GM21529 (cell line): ENCODE data around the gene IL10RB.
A peak's percentile ranks its signal among the peaks of the same experiment; 100 is the strongest.
"Not testable (repeated sequence)": the region's sequence is repeated elsewhere in the genome, so short reads cannot be mapped to it uniquely, and the experiment has no call there.

Experiments
- ATAC-seq: cut with Tn5 transposase; IDR thresholded peaks from one replicate; pipeline ENCODE4 v1.9.1; 2021; ENCODE audit not compliant: unreplicated experiment

Gene IL10RB

DNA sequence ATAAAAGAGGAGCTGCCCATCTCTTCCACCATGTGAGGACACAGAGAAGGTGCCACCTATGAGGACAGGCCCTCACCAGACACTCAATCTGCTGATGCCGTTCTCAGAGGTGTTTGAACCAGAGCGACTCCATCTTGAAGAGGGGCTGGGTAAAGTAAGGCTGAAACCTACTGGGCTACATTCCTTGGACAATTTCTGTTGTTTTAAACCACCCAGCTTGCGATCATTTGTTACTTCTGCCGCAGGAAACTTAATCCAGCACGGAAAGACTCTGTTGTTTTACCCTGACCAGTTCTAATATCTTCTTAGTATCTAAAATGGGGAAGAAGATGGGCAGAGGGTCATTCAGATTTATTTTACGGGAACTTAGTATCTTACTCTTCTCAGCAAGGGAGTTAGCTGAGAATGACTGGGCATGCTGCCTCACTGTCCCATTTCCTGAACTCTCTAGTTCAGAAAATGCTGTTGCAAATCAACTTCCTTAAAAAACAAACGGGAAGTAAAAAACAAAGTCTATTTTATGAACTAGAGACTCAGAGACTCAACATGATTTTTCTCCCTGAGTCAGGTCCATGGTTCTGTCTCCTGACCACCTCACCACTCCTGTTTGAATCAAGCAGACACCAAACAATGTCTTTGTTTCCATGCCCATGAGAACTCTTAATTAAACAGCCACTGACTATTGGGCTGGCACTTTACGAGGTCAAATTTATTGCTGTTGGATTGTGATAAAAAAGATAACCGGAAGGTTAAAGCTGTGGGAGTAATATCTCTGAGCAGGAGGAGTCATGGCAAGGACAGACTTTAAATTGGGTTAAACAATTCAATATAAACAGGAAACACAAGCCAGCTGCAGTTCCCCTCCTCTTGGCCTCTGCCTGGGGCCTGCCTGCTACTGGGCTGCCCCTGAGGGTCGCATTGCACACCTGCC is 34.8 kb downstream of the IL10RB start:
- no peak for ATAC-seq

DNA sequence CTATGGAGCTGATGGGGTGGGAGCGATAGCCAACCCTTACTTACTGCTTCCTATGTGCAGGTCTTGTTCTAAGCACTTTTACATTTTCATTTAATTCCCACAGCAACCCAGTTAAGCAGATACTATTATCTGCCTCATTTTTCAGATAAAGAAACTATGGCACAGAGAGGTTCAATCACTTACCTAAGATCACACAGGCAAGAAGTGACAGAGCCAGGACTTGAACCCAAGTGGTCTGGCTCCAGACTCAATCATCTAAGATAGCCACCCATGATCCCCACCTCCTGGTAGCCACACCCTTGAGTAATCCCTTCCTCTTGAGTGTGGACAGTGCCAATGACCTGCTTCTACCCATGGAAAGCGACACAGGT is 35.5 kb downstream of the IL10RB start:
- ATAC-seq = no peak

DNA sequence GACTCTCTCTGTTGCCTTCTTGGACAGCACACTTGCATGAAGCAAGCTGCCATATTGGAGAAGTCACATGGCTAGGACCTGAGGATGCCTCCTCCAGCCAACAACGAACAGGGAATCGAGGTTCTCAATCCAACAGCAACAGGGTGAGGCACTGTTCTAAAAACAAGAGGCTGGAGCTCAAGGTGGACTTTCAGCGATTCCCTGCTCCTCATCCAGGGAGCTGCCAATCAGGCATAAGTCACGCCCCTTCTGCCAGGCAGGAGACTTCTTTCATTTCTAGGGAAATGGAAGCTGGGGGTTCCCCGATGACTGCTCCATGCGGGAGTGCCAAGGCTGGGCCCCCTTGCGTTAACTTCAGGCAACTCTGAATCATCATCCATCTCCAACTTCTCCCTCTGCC is 35.9 kb downstream of the IL10RB start:
- ATAC-seq = no peak

DNA sequence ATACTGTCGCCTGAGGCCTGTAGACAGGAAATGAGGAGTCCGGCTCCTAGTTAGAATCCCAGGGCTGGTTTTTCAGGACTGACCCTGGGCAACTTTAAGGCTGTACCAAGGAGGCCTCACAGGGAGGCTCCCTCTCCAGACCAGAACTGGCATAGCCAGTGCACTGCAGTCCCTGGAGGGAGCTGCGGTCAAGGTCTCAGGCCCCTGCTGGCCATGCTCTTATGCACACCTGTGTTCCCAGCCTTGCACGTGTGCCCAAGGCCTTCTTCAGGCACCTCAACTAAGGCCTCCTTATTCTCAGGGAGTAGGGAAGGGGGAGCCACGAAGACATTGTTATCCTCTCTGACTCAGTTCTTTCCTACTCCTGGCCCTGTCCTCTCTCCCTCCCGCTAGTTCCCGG is 36.6 kb downstream of the IL10RB start:
- no peak for ATAC-seq

DNA sequence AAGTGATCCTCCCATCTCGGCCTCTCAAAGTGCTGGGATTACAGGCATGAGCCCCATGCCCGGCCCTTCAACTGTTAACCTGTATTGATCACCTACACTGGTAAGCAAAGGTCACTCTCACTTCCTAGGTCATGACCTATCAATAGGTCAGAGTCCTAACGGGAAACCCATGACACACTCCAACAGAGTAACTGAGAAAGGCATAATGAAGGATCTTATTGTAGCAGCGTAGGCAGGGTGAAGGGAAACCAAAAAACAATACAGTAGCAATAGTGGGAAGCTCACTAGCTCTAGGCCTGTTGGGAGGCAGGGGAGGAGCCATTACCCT is 39.1 kb downstream of the IL10RB start:
- ATAC-seq = no peak

DNA sequence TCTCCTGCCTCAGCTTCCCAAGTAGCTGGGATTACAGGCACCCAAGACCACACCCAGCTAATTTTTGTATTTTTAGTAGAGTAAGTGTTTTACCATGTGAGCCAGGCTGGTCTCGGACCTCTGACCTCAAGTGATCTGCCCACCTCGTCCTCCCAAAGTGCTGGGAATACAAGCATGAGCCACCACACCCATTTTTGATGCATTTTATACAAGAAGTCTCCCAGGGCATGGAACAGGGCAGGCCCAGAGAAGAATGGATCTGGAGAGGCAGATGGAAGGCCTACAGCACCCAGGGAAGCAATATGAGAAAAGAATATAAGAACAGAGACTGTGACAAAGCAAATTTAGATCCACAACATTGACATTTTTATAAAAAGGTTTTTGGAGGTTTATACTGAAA is 39.8 kb downstream of the IL10RB start:
- no peak for ATAC-seq

DNA sequence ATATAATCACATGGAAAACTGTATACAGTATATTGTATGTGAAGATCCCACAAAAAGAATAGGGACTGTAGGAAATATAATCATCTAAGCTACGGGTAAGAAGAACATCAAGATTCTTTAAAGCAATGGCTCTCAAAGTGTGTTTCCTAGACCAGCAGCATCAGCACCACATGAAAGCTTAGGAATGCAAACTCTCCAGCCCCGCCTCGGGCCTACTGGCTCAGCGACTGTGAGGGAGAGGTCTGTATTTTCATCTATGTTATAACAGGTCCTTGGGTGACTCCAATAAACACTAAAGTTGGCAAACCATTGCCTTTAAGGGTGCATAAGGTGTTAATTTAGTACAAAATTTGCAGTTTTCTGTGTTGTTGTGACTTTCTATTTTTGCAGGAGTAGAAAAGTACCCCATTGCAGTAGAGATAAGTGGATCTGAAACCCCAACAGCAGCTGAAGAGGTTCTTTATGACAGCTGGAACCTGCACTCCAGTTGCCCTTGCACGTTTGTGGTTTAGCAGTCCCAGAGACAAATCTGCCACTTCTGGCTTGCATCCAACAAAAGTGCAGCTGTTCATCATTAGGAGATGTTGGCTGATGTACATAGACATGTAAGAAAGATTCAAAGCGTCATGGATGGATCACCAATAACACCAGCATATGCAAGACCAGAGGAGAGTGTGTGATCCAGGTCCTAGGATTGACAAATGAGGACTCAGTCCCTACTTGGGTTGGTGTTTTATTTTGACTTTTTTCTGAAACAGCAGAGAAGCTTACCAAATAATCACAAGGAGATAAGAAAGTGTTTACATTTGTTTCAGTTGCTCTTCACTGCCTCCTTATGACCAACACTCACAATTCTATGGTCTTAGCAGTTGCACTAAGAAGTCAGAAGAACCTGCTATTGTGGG is 42.7 kb downstream of the IL10RB start:
- peak; percentile 88 for ATAC-seq

DNA sequence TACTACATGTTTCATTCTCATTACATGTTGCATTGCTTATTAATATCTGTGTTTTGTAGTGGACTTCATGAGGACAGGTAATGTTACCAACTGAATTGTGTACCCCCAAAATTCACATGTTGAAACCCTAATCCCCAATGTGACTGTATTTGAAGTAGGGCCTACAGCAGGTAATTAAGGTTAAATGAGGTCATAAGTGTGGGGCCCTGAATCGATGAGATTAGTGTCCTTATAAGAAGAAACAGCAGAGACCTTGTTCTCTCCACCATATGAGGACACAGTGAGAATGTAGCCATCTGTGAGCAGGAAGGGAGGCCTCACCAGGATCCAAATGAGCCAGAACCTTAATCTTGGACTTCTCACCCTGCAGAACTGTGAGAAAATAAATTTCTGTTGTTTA is 43.6 kb downstream of the IL10RB start:
- no peak for ATAC-seq

DNA sequence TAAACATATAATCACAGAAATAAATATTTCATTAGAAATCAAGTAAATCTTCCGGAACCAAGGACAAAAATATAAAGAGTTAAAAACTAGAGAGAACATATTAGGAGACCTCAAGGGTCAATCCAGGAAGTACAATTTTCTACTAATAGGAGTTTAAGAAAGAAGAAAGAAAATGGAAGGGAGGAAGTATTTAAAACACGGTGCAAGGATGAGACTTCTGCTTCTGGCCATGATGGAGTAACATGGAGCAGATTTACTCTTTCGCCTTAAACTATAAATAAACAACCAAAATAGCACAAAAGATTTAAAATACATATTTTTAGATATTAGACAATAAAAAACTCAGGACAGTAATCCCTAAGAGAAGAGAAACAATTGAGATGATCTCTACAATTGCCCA is 46.0 kb downstream of the IL10RB start:
- no peak for ATAC-seq

DNA sequence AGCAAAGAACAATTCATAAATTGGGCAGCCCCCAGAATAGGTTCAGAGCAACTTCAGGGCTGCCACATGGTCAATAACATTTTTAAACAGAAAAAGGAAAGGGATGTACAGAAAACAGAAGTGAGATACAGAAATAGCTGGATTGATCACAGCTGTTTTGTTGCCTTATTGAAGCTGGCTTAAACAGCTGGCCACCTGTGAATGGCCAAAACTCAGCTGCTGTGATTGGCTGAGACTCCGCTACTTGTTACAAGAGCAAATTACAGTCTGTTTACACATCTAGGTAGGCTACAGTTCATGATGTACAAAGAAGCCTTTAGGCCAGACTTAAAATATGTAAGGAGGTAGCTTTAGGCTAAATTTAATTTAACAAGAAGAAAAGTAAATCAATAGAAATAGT is 47.0 kb downstream of the IL10RB start:
- ATAC-seq = no peak

DNA sequence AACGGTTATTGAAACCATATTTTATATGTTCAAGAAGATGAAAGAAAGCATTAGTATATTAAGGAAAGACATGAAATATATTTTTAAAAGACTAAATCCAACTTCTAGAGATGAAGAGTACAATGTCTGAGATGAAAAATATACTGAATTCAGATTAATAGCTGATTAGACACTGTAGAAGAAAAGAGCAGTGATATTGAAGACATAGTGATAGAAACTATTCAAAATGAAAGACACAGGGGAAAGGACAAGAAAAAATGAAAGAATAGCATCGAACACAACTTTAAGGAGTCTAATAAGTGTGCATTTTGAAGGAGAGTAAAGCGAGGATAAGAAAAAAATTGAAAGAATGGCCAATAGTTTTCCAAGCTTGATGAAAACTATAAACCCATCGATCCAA is 47.4 kb downstream of the IL10RB start:
- no peak for ATAC-seq

DNA sequence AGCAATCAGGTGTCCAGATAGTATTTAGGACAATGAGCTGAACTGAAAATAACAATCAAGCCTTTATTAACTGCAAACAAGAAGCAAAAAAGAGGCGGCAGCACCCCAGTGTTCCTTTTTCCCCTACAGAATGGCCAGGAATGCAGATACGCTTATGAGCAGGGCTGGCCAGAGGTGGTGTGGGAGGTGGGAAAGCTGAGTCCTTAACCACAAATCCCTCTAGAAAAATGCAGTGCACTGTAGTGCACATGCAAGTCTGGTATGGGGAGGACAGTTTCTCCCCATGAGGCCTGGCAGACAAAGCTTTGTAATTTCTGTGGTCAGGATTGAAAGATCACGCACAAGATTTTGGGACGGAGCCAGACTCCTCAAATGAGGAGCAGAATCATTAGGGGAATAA is 47.9 kb downstream of the IL10RB start:
- ATAC-seq = no peak

DNA sequence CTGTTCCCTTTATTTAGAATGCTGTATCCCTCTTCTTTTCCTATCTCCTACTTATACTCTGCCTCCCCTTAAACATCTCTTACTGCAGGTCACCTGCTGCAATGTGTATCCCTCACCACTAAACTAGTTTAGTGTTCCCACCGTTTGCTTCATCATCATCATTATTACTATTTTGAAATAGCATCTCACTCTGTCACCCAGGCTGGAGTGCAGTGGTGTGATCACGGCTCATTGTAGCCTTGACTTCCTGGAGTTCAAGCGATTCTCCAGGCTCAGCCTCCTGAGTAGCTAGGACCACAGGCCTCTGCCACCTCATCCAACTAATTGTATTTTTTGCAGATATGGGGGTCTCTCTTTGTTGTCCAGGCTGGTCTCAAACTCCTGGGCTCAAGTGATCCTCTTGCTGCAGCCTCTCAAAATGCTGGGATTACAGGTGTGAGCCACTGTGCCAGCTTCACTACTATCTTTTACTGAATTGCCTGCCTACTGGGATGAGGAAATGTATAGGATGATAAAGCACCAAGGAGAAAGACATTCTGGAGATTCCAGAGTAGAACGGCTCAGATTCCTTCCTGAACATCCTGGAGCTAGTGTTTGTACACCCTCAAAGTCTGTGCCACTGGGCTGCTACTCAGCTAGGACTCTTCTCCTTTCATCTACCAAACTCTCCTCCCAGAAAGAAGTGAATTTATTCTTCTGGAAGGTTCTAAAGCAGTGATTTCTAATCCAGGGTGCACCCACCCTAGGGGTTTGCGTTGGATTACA is 50.0 kb downstream of the IL10RB start:
- ATAC-seq = no peak

DNA sequence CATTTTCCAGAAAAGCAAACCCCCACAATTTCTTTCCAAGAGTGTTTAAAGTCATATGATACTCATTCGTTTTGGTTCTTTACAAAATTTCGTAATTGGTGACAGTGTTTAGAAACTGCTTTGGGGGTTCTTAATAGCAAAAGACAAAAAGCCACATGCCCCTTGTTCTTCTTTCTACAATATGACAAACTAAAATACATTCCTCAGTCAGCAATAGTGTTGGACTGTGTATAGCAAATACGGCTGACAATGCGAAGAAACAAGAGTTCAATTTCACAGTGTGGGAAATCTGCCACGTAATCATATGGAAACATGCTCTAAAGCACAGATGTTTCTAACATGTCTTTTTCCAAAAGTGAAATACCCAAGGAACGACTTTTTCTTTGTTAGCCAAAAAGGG is 51.0 kb downstream of the IL10RB start:
- ATAC-seq = no peak

DNA sequence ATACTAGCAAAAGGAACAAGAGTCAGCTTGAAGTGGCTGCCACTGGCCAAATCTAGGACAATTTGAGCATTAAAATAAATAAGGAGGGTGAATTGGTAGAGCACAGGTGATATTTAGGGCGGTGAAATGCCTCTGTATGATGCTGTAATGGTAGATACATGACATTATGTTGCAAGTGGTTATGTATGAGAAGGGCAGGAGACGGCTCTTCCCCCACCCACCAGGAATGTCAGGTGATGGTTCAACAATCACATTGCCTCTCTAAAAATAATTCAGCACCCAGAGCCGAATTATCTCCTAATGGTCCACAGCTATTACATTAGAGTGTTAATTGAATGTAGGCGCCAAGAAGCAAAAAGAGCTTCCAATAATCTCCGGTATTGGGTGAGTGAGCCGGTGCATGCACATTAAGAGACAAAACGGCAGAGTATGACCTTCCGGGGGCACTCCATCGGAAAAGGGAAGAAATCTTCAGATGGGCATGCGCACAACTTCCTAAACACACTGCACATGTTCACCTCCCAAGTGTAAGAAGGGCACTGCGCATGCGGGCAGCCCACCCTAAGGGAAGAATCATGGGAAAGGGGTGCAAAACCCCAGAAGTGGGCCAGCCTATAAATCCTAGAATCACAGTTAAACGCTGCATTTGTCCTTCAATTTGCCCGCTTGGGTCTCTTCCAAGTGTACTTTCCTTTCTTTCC is 51.8 kb downstream of the IL10RB start:
- no peak for ATAC-seq

DNA sequence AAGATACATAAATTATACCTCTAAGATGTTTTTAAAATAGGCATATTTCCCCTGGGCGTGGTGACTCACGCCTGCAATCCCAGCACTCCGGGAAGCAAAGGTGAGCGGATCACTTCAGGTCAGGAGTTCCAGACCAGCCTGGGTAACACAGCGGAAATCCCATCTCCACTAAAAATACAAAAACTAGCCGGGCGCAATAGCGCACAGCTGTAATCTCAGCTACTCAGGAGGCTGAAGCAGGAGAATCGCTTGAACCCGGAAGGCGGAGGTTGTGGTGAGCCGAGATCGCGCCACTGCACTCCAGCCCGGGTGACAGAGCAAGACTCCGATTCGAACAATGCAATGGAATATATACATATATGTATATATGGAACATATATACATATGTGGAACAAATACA is 54.8 kb downstream of the IL10RB start:
- ATAC-seq = not testable (repeated sequence)

DNA sequence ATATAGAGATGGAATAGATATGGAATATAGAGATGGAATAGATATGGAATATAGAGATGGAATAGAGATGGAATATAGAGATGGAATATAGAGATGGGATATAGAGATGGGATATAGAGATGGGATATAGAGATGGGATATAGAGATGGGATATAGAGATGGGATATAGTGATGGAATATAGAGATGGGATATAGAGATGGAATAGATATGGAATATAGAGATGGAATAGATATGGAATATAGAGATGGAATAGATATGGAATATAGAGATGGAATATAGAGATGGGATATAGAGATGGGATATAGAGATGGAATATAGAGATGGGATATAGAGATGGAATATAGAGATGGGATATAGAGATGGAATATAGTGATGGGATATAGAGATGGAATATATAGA is 57.4 kb downstream of the IL10RB start:
- ATAC-seq = not testable (repeated sequence)

DNA sequence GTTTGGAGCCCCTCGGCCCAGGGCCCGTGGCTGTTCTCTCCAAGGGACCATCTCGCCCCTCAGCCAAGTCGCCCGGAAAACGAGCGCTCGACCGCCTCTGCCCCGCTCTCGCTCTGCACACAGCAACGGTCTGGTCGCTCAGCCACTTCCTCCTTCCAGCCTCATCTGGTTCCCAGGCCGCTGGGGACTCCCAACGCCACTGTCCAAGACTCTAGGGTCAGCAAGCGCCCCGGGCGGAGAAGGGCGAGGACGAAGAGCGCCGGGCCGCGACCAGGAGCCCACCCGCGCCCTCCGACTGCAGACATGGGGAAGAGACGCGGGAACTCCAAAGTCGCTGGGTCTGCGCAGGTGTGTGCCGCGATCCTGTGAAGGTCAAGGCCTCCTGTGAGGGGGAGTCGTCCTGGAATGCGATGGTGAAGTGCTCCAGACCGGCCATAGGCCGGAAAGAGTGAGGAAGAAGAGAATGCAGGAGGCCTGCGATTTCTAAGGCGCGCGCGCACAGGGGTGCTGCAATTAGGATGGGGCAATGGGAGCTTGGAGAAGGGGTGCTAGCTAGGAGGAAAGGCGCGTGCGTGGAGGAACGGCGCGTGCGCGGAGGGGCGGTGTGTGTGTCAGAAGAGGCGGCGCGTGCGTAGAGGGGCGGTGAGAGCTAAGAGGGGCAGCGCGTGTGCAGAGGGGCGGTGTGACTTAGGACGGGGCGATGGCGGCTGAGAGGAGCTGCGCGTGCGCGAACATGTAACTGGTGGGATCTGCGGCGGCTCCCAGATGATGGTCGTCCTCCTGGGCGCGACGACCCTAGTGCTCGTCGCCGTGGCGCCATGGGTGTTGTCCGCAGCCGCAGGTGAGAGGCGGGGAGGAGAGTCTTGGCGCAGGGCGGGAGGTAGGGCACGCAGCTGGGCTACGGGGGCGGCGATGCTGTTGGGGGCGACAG is 58.4 kb downstream of the IL10RB start, which contains the start of gene IFNAR1:
IFNAR1 (plus strand) TSS at position 680 of the 931 bp plus-strand sequence; CDS start at position 766, 86 bp downstream.
- ATAC-seq = peak; percentile 64

DNA sequence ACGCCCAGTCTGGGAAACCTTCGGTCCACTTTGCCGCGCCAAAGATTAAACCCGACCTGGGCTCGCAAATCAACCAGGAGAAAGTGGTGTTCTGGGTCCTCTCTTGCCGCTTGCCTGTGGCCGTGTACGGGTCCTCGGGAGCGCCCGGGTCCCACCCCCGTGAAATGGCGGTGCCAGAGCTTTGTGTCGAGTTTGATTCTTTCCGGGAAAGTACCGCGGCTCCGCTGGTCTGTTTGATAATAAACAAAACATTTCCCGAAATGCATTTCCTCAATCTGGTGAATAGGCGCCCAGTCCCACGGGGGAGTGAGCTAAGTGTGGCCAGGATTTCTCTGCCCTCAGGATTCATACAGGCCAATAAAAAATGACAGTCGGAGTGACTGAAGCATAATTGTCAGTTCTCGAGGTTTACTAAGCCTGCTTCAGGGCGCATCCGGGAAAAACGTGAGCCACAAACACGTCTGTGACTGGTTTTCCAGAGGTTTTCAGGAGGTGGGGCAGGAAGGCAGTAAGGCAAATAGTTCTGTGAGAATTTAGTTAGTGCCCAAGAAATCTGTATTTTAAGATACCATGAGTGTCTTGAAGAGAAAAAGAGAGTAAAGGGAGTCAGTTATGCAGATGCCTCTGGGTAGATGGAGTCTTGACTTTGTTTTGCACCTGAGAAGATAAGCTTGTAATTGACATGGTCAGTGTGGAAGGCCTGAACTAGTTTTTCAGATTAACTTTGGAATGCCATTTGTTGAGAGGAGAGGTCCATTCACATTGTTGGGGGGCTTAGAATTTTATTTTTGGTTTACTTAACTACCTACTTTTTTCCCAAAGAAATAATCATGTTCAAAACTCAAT is 59.3 kb downstream of the IL10RB start:
- peak; percentile 42 for ATAC-seq
